ENCODE results near the gene MAMLD1. TPM values are rescaled to one million over a fixed set of nuclear protein-coding genes. Genes with fewer than 3 reads are reported as not detected.

Gene MAMLD1
- total and polyA plus RNA-seq, 9 of the 15 experiments (the other 6 are each of a cell fraction or from before 2014, with no cell fraction given): 0.12 to 0.18 TPM; not detected in 7

Other genes with a start within 250 kb of the MAMLD1 start
- 9.4 and 10.7 TPM in 2 replicates for gene MTM1, start 205.3 kb downstream of the MAMLD1 start, total RNA-seq (2014; rRNA removed)
- gene MTM1, start 205.3 kb downstream of the MAMLD1 start, total RNA-seq (2014; rRNA removed; fragmentation: Illumina TruSeq; extraction: Trizol): 12.0 and 13.2 TPM in 2 replicates
- gene MTM1, start 205.3 kb downstream of the MAMLD1 start, total RNA-seq (2015; rRNA removed; fragmentation: Illumina TruSeq; extraction: Trizol): 12.7 and 13.3 TPM in 2 replicates
- 11.3 and 13.3 TPM in 2 replicates for gene MTM1, start 205.3 kb downstream of the MAMLD1 start, total RNA-seq (2021)
- 6.0 and 7.7 TPM in 2 replicates for gene MTM1, start 205.3 kb downstream of the MAMLD1 start, polyA plus RNA-seq (2011; rRNA removed)
- gene MTM1, start 205.3 kb downstream of the MAMLD1 start, polyA plus RNA-seq (2014; fragmentation: Illumina TruSeq; extraction: Trizol): 9.9 and 11.3 TPM in 2 replicates
- gene MTM1, start 205.3 kb downstream of the MAMLD1 start, polyA plus RNA-seq (2014; fragmentation: Nextera tagmentation; extraction: Ambion mirVana): 1 to 10 TPM; 5.6 to 9.5 TPM
- gene MTM1, start 205.3 kb downstream of the MAMLD1 start, polyA plus RNA-seq (2014; rRNA removed): 9.0 and 12.1 TPM in 2 replicates

Measured in K562 (cell line).